Astrocyte (in vitro differentiated cells and primary cell): Measurements from ENCODE around the gene RAD50. TPM values are rescaled to one million over a fixed set of nuclear protein-coding genes. Genes with fewer than 3 reads are reported as not detected.

ENCODE experiments used
- DNase-seq: peaks from one replicate; pipeline ENCODE4 v3.0.0-alpha.2; 2010; ENCODE audit warnings: low read depth
- FAIRE-seq: peaks from 2 replicates; lab custom pipeline; 2011; peaks lifted over from hg19 to GRCh38; lab: Jason Lieb, UNC
- H2AFZ ChIP-seq: 2 replicates; pipeline ENCODE4 v1.6.0; 2012; ENCODE audit warnings: low read depth, low read length, inconsistent platforms
- H3K27ac ChIP-seq: 2 replicates; pipeline ENCODE4 v1.5.1; 2011; ENCODE audit warnings: low read depth, low read length, inconsistent platforms
- H3K27me3 ChIP-seq: 2 replicates; pipeline ENCODE4 v1.6.0; 2011; ENCODE audit warnings: low read length, inconsistent platforms; ENCODE audit not compliant: insufficient read depth
- H3K36me3 ChIP-seq: 2 replicates; pipeline ENCODE4 v1.5.1; 2011; ENCODE audit warnings: low read length, inconsistent platforms; ENCODE audit not compliant: insufficient read depth
- H3K4me1 ChIP-seq: 2 replicates; pipeline ENCODE4 v1.5.1; 2011; ENCODE audit warnings: low read length, inconsistent platforms; ENCODE audit not compliant: insufficient read depth
- H3K4me2 ChIP-seq: 2 replicates; pipeline ENCODE4 v1.6.0; 2012; ENCODE audit warnings: low read length, inconsistent platforms
- H3K4me3 ChIP-seq: 2 replicates; pipeline ENCODE4 v1.5.1; 2011; ENCODE audit warnings: low read depth, mild to moderate bottlenecking, low read length, inconsistent platforms; ENCODE audit not compliant: insufficient read depth
- H3K79me2 ChIP-seq: 2 replicates; pipeline ENCODE4 v1.6.0; 2012; ENCODE audit warnings: mild to moderate bottlenecking, low read length, inconsistent platforms; ENCODE audit not compliant: insufficient read depth
- H3K9ac ChIP-seq: 2 replicates; pipeline ENCODE4 v1.6.0; 2012; ENCODE audit warnings: mild to moderate bottlenecking, low read length, inconsistent platforms
- H3K9me3 ChIP-seq: 2 replicates; pipeline ENCODE4 v1.5.1; 2012; ENCODE audit warnings: low read depth, mild to moderate bottlenecking, low read length, inconsistent platforms; ENCODE audit not compliant: insufficient read depth
- H4K20me1 ChIP-seq: 2 replicates; pipeline ENCODE4 v1.6.0; 2012; ENCODE audit warnings: low read length, inconsistent platforms; ENCODE audit not compliant: insufficient read depth
- H3K27ac Mint-ChIP-seq: one replicate; pipeline ENCODE4 v1.8.0; 2021; ENCODE audit warnings: mild to moderate bottlenecking, mixed read lengths; ENCODE audit not compliant: unreplicated experiment
- H3K27me3 Mint-ChIP-seq: one replicate; pipeline ENCODE4 v1.8.0; 2021; ENCODE audit warnings: low read depth, mixed read lengths; ENCODE audit not compliant: unreplicated experiment
- H3K36me3 Mint-ChIP-seq: one replicate; pipeline ENCODE4 v1.8.0; 2021; ENCODE audit warnings: low read depth, mixed read lengths; ENCODE audit not compliant: unreplicated experiment
- H3K4me1 Mint-ChIP-seq: one replicate; pipeline ENCODE4 v1.8.0; 2021; ENCODE audit warnings: low read depth, mixed read lengths; ENCODE audit not compliant: unreplicated experiment
- H3K4me3 Mint-ChIP-seq: one replicate; pipeline ENCODE4 v1.8.0; 2021; ENCODE audit warnings: mild to moderate bottlenecking, moderate library complexity, mixed read lengths; ENCODE audit not compliant: unreplicated experiment
- H3K9me3 Mint-ChIP-seq: one replicate; pipeline ENCODE4 v1.8.0; 2021; ENCODE audit warnings: mild to moderate bottlenecking, mixed read lengths; ENCODE audit not compliant: unreplicated experiment
- EZH2 ChIP-seq: IDR thresholded peaks from 2 replicates; pipeline ENCODE4 v1.6.1; 2012; ENCODE audit warnings: mild to moderate bottlenecking, low read length, inconsistent platforms; ENCODE audit not compliant: insufficient read depth
- total RNA-seq: library from RNA; stranded (reverse); gene quantifications from 2 replicates; pipeline ENCODE4 v1.2.1, GENCODE V29; 2021
- TF ChIP-seq, protein P1 (sequence below): IDR thresholded peaks from 2 replicates; pipeline ENCODE4 v1.5.1; 2011; ENCODE audit warnings: low read depth, mild to moderate bottlenecking, inconsistent platforms, low read length, moderate library complexity; ENCODE audit not compliant: insufficient read depth

RAD50 gene
- total RNA-seq, 1 donor from 2014 or later = 26.8 TPM

DNA sequence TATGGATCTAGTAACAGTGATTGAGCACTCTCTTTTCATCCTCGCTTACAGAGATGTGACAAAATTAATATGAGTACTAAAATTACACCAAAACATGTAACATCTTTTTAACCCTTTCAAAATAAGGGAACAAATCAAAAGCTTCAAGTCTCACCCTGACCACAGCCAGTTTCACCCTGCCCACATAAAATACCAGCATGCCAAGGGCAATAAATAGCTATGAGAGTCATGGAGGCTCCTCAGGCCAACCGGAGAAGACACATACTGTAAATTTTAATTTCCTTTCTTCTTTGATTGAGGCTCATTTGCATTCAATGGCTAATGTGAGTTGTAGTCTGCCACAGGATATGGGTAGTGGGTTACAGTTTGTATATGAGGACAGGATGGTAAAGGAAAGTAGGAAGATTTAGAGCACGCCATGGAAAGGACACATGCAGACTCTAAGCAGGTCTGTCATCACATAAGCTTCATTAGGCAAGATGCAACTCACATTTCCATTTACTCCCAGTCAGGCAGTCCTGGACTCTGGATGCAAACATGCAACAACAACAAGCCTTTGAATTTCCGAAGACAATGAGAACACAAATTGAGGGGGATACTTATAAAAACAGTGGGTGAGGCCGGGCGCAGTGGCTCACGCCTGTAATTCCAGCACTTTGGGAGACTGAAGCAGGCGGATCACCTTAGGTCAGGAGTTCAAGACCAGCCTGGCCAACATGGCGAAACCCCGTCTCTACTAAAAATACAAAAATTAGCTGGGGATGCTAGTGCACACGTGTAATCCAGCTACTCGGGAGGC lies 128.3 kb downstream of the RAD50 start:
- Histone ChIP-seq H3K4me1 (no peaks in the 10 kb centered on the region), H3K36me3 (no peaks in the 10 kb centered on the region), H3K4me2 (no peak overlapping the region), H3K9me3 (no peaks in the 10 kb centered on the region), H3K79me2 (no peaks in the 10 kb centered on the region), H4K20me1 (no peaks in the 10 kb centered on the region), H3K27ac (no peak overlapping the region), H3K4me3 (no peak overlapping the region), H3K9ac (no peak overlapping the region), H2AFZ (no peak overlapping the region), H3K27me3 (no peaks in the 10 kb centered on the region)
- Mint-ChIP-seq H3K36me3 (peaks cover 5% of the 10 kb centered on the region), H3K4me1 (peaks cover 2% of the 10 kb centered on the region), H3K9me3 (peaks cover 6% of the 10 kb centered on the region), H3K27me3 (no peaks in the 10 kb centered on the region), H3K4me3 (no peak overlapping the region), H3K27ac (no peak overlapping the region)
- DNase-seq (no peak), FAIRE-seq (no peak)
- no peak for TF ChIP-seq EZH2
- TF ChIP-seq, protein P1, sequence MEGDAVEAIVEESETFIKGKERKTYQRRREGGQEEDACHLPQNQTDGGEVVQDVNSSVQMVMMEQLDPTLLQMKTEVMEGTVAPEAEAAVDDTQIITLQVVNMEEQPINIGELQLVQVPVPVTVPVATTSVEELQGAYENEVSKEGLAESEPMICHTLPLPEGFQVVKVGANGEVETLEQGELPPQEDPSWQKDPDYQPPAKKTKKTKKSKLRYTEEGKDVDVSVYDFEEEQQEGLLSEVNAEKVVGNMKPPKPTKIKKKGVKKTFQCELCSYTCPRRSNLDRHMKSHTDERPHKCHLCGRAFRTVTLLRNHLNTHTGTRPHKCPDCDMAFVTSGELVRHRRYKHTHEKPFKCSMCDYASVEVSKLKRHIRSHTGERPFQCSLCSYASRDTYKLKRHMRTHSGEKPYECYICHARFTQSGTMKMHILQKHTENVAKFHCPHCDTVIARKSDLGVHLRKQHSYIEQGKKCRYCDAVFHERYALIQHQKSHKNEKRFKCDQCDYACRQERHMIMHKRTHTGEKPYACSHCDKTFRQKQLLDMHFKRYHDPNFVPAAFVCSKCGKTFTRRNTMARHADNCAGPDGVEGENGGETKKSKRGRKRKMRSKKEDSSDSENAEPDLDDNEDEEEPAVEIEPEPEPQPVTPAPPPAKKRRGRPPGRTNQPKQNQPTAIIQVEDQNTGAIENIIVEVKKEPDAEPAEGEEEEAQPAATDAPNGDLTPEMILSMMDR = no peak

DNA sequence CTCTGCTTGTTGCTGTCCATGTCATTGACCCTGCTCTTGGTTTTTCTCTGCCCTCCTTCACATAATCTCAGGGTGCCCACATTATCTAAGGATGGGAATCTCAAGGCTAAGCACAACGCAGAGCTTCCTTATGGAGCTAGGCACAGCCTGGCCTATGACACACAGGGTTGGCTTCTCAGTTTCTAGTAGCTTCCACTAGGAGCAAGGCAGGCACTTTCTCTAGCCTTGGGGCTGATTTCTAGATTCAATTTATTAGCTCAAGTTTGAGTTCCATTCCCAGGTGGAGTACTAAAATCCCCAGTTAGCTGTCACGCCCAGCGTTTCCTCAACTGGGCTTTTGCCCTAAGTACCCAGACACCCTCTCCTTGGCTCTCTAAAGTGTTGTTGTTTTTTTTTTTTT lies 129.4 kb downstream of the RAD50 start:
- TF ChIP-seq EZH2 = no peak
- TF ChIP-seq, protein P1 = no peak
- Histone ChIP-seq H3K4me3 (no peak overlapping the region), H3K36me3 (no peaks in the 10 kb centered on the region), H3K9me3 (no peaks in the 10 kb centered on the region), H3K9ac (no peak overlapping the region), H3K79me2 (no peaks in the 10 kb centered on the region), H3K4me2 (no peak overlapping the region), H4K20me1 (no peaks in the 10 kb centered on the region), H2AFZ (no peak overlapping the region), H3K27ac (no peak overlapping the region), H3K27me3 (no peaks in the 10 kb centered on the region), H3K4me1 (no peaks in the 10 kb centered on the region)
- Mint-ChIP-seq H3K27ac (no peak overlapping the region), H3K27me3 (no peaks in the 10 kb centered on the region), H3K36me3 (peaks cover 5% of the 10 kb centered on the region), H3K4me1 (no peaks in the 10 kb centered on the region), H3K4me3 (no peak overlapping the region), H3K9me3 (peaks cover 4% of the 10 kb centered on the region)
- FAIRE-seq (no peak), DNase-seq (no peak)

DNA sequence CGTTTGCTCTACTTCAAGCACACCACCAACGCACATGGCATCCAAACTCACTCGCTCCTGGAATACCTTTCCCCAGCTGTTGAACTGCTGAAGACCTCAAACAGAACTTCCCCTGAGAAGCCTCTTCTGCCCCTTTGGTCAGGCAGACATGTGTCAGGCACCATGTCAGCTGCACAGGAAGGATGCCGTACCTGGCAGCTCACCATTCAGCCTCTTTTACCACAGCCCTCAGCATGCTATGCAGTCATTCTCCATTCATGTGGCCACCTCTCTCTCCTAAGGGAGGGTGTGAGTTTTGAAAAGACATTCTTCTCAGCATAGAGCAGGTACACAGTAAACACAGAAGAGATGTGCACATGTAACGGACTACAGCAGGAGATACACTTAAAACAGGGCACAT lies 131.2 kb downstream of the RAD50 start:
- Histone ChIP-seq H3K4me2 (no peak overlapping the region), H3K79me2 (no peaks in the 10 kb centered on the region), H3K9me3 (no peaks in the 10 kb centered on the region), H3K27ac (no peak overlapping the region), H3K4me3 (no peak overlapping the region), H3K27me3 (no peaks in the 10 kb centered on the region), H3K9ac (no peak overlapping the region), H2AFZ (no peak overlapping the region), H3K4me1 (no peaks in the 10 kb centered on the region), H4K20me1 (no peaks in the 10 kb centered on the region), H3K36me3 (no peaks in the 10 kb centered on the region)
- FAIRE-seq (no peak), DNase-seq (no peak)
- H3K27ac Mint-ChIP-seq = no peak overlapping the region
- H3K4me1 Mint-ChIP-seq = no peaks in the 10 kb centered on the region
- TF ChIP-seq EZH2 = no peak
- TF ChIP-seq, protein P1 = no peak
- H3K4me3 Mint-ChIP-seq = no peak overlapping the region
- H3K36me3 Mint-ChIP-seq = peaks cover 2% of the 10 kb centered on the region
- H3K27me3 Mint-ChIP-seq = no peaks in the 10 kb centered on the region
- H3K9me3 Mint-ChIP-seq = peaks cover 3% of the 10 kb centered on the region
